NB4 (cell line): Measurements from ENCODE around the gene KLHDC3.

Experiments
- CTCF ChIP-seq: IDR thresholded peaks from one replicate; pipeline ENCODE4 v1.5.1; 2012; ENCODE audit warnings: low read depth, low read length
- MYC ChIP-seq: IDR thresholded peaks from 2 replicates; pipeline ENCODE4 v1.6.1; 2011; ENCODE audit warnings: low read depth, low read length

- TF ChIP-seq CTCF (no peak), MYC (peak; percentile 81)
Measured at GRCh38 chr6:42978839-42979522, 35.1 kb upstream of the KLHDC3 start, which contains the start of gene PEX6.
